HEK293T (cell line): Measurements from ENCODE around the gene FXYD6.

Source experiments
- ARNT ChIP-seq: fragments of 450-650 bp; IDR thresholded peaks from 2 replicates; pipeline ENCODE4 v1.6.1; 2017; ENCODE audit warnings: mild to moderate bottlenecking
- BHLHE40 ChIP-seq: fragments of 450-650 bp; IDR thresholded peaks from 2 replicates; pipeline ENCODE4 v1.6.1; 2016; ENCODE audit warnings: mild to moderate bottlenecking, moderate library complexity, borderline replicate concordance
- CTBP1 ChIP-seq: fragments of 450-650 bp; IDR thresholded peaks from 2 replicates; pipeline ENCODE4 v1.6.1; 2016; ENCODE audit warnings: borderline replicate concordance
- ELF4 ChIP-seq: fragments of 450-650 bp; IDR thresholded peaks from 2 replicates; pipeline ENCODE4 v1.6.1; 2017; ENCODE audit warnings: antibody characterized with exemption
- FOXA1 ChIP-seq: fragments of 450-650 bp; IDR thresholded peaks from 2 replicates; pipeline ENCODE4 v1.6.1; 2016; ENCODE audit warnings: mild to moderate bottlenecking
- FOXK2 ChIP-seq: fragments of 450-650 bp; IDR thresholded peaks from 2 replicates; pipeline ENCODE4 v1.6.1; 2016; ENCODE audit warnings: mild to moderate bottlenecking
- FOXM1 ChIP-seq: fragments of 450-650 bp; IDR thresholded peaks from 2 replicates; pipeline ENCODE4 v1.6.1; 2017; ENCODE audit warnings: mild to moderate bottlenecking, borderline replicate concordance
- HDGF ChIP-seq: fragments of 450-650 bp; IDR thresholded peaks from 2 replicates; pipeline ENCODE4 v1.6.1; 2017; ENCODE audit warnings: antibody characterized with exemption, borderline replicate concordance
- NFRKB ChIP-seq: fragments of 450-650 bp; IDR thresholded peaks from 2 replicates; pipeline ENCODE4 v1.6.1; 2016; ENCODE audit warnings: mild to moderate bottlenecking, moderate library complexity
- SP1 ChIP-seq: fragments of 450-650 bp; IDR thresholded peaks from 2 replicates; pipeline ENCODE4 v1.6.1; 2017
- TARDBP ChIP-seq: fragments of 450-650 bp; IDR thresholded peaks from 2 replicates; pipeline ENCODE4 v1.6.1; 2016
- ZNF384 ChIP-seq: fragments of 450-650 bp; IDR thresholded peaks from 2 replicates; pipeline ENCODE4 v1.6.1; 2016
- TF ChIP-seq, protein P1 (sequence below): fragments of 450-650 bp; IDR thresholded peaks from 2 replicates; pipeline ENCODE4 v1.6.1; 2016

DNA sequence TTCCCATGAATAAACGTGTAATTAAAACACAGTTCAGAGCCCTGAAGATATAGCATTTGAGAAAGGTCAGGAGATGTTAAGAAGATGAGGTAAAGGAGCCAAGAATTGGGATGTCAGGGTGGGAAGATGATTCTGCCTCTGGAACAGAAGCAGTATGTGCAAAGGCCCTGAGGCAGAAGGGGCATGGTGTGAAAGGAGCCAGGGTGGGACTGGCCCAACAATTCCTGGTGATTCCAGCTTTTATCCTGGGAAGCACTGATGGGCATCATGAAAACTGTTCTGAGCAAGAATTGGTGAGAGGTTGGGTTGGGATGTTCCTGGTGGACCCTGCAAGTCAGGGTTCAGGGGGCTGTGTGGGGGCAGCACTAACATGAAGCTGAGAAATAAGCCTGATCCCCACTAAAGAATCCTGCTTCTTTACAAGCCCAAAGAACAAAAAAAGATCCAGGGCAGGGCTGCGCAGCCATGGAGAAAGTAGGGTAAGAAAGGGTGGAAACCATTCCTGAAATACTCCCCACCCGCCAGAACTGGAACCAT, 2.5 kb upstream of the FXYD6 start:
- no peak for TF ChIP-seq ELF4
- no peak for TF ChIP-seq SP1
- no peak for TF ChIP-seq CTBP1
- TF ChIP-seq TARDBP: no peak
- TF ChIP-seq FOXK2: no peak
- no peak for TF ChIP-seq ZNF384
- TF ChIP-seq ARNT: no peak
- no peak for TF ChIP-seq FOXM1
- TF ChIP-seq, protein P1, sequence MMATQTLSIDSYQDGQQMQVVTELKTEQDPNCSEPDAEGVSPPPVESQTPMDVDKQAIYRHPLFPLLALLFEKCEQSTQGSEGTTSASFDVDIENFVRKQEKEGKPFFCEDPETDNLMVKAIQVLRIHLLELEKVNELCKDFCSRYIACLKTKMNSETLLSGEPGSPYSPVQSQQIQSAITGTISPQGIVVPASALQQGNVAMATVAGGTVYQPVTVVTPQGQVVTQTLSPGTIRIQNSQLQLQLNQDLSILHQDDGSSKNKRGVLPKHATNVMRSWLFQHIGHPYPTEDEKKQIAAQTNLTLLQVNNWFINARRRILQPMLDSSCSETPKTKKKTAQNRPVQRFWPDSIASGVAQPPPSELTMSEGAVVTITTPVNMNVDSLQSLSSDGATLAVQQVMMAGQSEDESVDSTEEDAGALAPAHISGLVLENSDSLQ: no peak
- TF ChIP-seq BHLHE40: no peak
- TF ChIP-seq HDGF: no peak
- no peak for TF ChIP-seq FOXA1
- no peak for TF ChIP-seq NFRKB
